ENCODE measurements around the gene DBNDD2.

GRCh38 chr20:45408646-45409213, 641 bp downstream of the DBNDD2 start:
- TF ChIP-seq CTCF (IDR thresholded peaks at IDR 0.05; ENCODE audit: insufficient read depth, low read length, poor library complexity, severe bottlenecking) = no peak
- TF ChIP-seq EZH2phosphoT487 (conservative IDR thresholded peaks at IDR 0.05; ENCODE audit: low read length) = no peak

All from SU-DHL-6 (cell line).